SH-SY5Y (cell line): ENCODE measurements around the gene HECW1.

Source experiments
- GATA2 ChIP-seq: IDR thresholded peaks from 2 replicates; pipeline ENCODE4 v1.6.1; 2011; ENCODE audit warnings: mild to moderate bottlenecking, low read depth, low read length
- GATA3 ChIP-seq: IDR thresholded peaks from 2 replicates; pipeline ENCODE4 v1.6.1; 2011; ENCODE audit warnings: low read depth, mild to moderate bottlenecking, low read length, moderate library complexity

- TF ChIP-seq GATA3 (no peak), GATA2 (no peak)
Observed at GRCh38 chr7:43513251-43513650, 400.8 kb downstream of the HECW1 start.
